GM19452 (cell line): ENCODE results near the gene MARCHF10.
"Not testable (repeated sequence)": the region's sequence is repeated elsewhere in the genome, so short reads cannot be mapped to it uniquely, and the experiment has no call there.

Experiments
- ATAC-seq: cut with Tn5 transposase; IDR thresholded peaks from one replicate; pipeline ENCODE4 v1.9.1; 2021; ENCODE audit not compliant: unreplicated experiment

MARCHF10 gene

GRCh38 chr17:62807812-62808575 is at the start of gene MARCHF10:
Gene MARCHF10 (minus strand): TSS chr17:62808314. CDS start chr17:62801735, 6,579 bp downstream.
- ATAC-seq = no peak

GRCh38 chr17:62857526-62857925 is 49.4 kb upstream of the MARCHF10 start:
- no peak for ATAC-seq

GRCh38 chr17:62856594-62856993 is 48.5 kb upstream of the MARCHF10 start:
- ATAC-seq = no peak

GRCh38 chr17:62855156-62855555 is 47.0 kb upstream of the MARCHF10 start:
- ATAC-seq = no peak

GRCh38 chr17:62854098-62854680 is 46.1 kb upstream of the MARCHF10 start:
- ATAC-seq = no peak

- no peak for ATAC-seq
Measured at GRCh38 chr17:62852195-62852594, 44.1 kb upstream of the MARCHF10 start.

GRCh38 chr17:62849591-62850415 is 41.7 kb upstream of the MARCHF10 start:
- not testable (repeated sequence) for ATAC-seq

GRCh38 chr17:62848334-62848733 is 40.2 kb upstream of the MARCHF10 start:
- no peak for ATAC-seq

GRCh38 chr17:62847426-62847825 is 39.3 kb upstream of the MARCHF10 start:
- ATAC-seq = no peak

- ATAC-seq = no peak
Measured at GRCh38 chr17:62840871-62841270, 32.8 kb upstream of the MARCHF10 start.

GRCh38 chr17:62833816-62834215 is 25.7 kb upstream of the MARCHF10 start:
- not testable (repeated sequence) for ATAC-seq

GRCh38 chr17:62832405-62832804 is 24.3 kb upstream of the MARCHF10 start:
- ATAC-seq = no peak

GRCh38 chr17:62831066-62831465 is 23.0 kb upstream of the MARCHF10 start:
- ATAC-seq = not testable (repeated sequence)

- no peak for ATAC-seq
Measured at GRCh38 chr17:62827746-62828485, 19.8 kb upstream of the MARCHF10 start.

GRCh38 chr17:62826956-62827355 is 18.8 kb upstream of the MARCHF10 start:
- no peak for ATAC-seq

GRCh38 chr17:62825182-62825581 is 17.1 kb upstream of the MARCHF10 start:
- no peak for ATAC-seq

- no peak for ATAC-seq
Measured at GRCh38 chr17:62824290-62825131, 16.4 kb upstream of the MARCHF10 start.

- ATAC-seq = no peak
Measured at GRCh38 chr17:62823111-62823893, 15.2 kb upstream of the MARCHF10 start.
